ENCODE results near the gene VENTX.

VENTX gene

GRCh38 chr10:133214468-133215410, 22.9 kb upstream of the VENTX start:
- H3K4me1 ChIP-seq (ENCODE audit: control insufficient read depth, insufficient read depth, low read length), result no peaks in the 10 kb centered on the region
- ChIA-PET POLR2A (no interaction called here), CTCF (interaction anchor here (1.0 to 1.5 kb wide), 2 partner anchors 71 kb away, joined by 4 to 5 read pairs; no protein-coding TSS in a partner anchor)
- no peak for TF ChIP-seq ZNF530 (tag by site-specific recombination; IDR thresholded peaks at IDR 0.05; ENCODE audit: low read depth)
- TF ChIP-seq, protein P1, sequence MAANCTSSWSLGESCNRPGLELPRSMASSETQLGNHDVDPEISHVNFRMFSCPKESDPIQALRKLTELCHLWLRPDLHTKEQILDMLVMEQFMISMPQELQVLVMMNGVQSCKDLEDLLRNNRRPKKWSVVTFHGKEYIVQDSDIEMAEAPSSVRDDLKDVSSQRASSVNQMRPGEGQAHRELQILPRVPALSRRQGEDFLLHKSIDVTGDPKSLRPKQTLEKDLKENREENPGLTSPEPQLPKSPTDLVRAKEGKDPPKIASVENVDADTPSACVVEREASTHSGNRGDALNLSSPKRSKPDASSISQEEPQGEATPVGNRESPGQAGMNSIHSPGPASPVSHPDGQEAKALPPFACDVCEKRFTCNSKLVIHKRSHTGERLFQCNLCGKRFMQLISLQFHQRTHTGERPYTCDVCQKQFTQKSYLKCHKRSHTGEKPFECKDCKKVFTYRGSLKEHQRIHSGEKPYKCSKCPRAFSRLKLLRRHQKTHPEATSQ (tag by site-specific recombination; IDR thresholded peaks at IDR 0.05), result no peak
- peak; percentile 48; the same call in 1 of the 2 replicates for TF ChIP-seq GLIS1 (tag by site-specific recombination; IDR thresholded peaks at IDR 0.05)
- no peak for TF ChIP-seq TCF7L2 (IDR thresholded peaks at IDR 0.05; ENCODE audit: borderline replicate concordance, low read depth, low read length)
- no peak for TF ChIP-seq ZNF654 (tag by site-specific recombination; IDR thresholded peaks at IDR 0.05; ENCODE audit: low read depth)
- no peak for TF ChIP-seq ZNF121 (tag by site-specific recombination; IDR thresholded peaks at IDR 0.05)
- no peak for TF ChIP-seq PRDM4 (tag by site-specific recombination; IDR thresholded peaks at IDR 0.05)
- no peak for TF ChIP-seq ZBTB17 (tag by site-specific recombination; IDR thresholded peaks at IDR 0.05)
- TF ChIP-seq ZBTB44 (tag by site-specific recombination; IDR thresholded peaks at IDR 0.05), result no peak
- TF ChIP-seq ZNF292 (tag by site-specific recombination; IDR thresholded peaks at IDR 0.05; ENCODE audit: borderline replicate concordance, low read depth), result no peak
- TF ChIP-seq KLF1 (tag by site-specific recombination; IDR thresholded peaks at IDR 0.05), result no peak
- TF ChIP-seq ZNF510 (tag by site-specific recombination; IDR thresholded peaks at IDR 0.05; ENCODE audit: insufficient replicate concordance), result no peak
- TF ChIP-seq ZNF658 (tag by site-specific recombination; IDR thresholded peaks at IDR 0.05), result no peak
- 0 out of 2 replicates have a peak, but pooled peaks have one; percentile 7 for TF ChIP-seq GLIS2 (tag by site-specific recombination; IDR thresholded peaks at IDR 0.05)
- TF ChIP-seq ZNF701 (tag by site-specific recombination; IDR thresholded peaks at IDR 0.05), result no peak
- TF ChIP-seq, protein P2, sequence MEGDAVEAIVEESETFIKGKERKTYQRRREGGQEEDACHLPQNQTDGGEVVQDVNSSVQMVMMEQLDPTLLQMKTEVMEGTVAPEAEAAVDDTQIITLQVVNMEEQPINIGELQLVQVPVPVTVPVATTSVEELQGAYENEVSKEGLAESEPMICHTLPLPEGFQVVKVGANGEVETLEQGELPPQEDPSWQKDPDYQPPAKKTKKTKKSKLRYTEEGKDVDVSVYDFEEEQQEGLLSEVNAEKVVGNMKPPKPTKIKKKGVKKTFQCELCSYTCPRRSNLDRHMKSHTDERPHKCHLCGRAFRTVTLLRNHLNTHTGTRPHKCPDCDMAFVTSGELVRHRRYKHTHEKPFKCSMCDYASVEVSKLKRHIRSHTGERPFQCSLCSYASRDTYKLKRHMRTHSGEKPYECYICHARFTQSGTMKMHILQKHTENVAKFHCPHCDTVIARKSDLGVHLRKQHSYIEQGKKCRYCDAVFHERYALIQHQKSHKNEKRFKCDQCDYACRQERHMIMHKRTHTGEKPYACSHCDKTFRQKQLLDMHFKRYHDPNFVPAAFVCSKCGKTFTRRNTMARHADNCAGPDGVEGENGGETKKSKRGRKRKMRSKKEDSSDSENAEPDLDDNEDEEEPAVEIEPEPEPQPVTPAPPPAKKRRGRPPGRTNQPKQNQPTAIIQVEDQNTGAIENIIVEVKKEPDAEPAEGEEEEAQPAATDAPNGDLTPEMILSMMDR (tag by site-specific recombination; IDR thresholded peaks at IDR 0.05), result no peak
- no peak for TF ChIP-seq ZNF558 (tag by site-specific recombination; IDR thresholded peaks at IDR 0.05)
- H3K36me3 ChIP-seq (ENCODE audit: control insufficient read depth in 2 of 2, insufficient read depth in 1 of 2, low read length in 2 of 2), result no peaks in the 10 kb centered on the region
- no peak overlapping the region for H3K27ac ChIP-seq (ENCODE audit: extremely low read depth, low read depth, low read length)
- no peaks in the 10 kb centered on the region for H3K9me3 ChIP-seq (ENCODE audit: control insufficient read depth, insufficient read depth, low read depth, low read length)
- H3K4me3 ChIP-seq (ENCODE audit: low read depth, low read length), result no peak overlapping the region
